HG03571 (cell line): ENCODE measurements around the gene NXNL2.

Source experiments
- ATAC-seq: cut with Tn5 transposase; IDR thresholded peaks from one replicate; pipeline ENCODE4 v1.9.1; 2021; ENCODE audit not compliant: unreplicated experiment

NXNL2 gene

DNA sequence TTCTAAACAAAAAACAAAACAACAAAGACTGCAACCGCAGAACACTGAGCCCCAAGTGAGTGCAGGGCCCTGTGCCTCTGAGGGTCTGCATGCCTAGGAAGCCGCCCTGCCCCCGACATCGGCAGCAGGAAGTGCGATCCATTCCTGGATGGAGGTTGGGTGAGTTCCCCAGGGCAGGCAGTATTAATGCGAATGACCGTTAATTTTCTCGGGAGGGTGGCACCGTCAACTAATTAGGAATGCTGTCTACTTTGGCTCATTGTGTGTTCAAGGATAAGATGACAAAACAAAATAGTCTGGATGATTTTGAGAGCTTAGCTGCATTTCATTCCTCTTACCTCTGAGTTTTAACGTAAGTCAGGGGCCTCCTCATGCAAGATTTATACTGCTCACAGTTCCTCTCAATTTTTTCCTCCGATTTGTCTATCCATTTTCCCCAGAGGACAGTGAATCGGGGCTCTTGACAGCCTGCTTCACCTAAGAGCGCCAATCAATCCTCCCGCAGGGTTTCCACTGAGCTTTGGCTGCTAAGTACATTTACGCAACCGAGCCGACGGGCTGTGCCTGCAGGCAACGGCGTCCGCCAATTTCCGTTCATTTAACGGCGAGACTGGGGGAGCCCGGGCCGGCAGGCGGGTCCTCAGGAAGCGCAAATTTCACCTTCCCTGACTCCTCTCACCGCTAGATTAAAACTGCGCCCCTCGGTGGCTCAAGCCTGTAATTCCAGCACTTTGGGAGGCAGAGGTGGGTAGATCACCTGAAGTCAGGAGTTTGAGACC lies 2.9 kb upstream of the NXNL2 start:
- no peak for ATAC-seq

DNA sequence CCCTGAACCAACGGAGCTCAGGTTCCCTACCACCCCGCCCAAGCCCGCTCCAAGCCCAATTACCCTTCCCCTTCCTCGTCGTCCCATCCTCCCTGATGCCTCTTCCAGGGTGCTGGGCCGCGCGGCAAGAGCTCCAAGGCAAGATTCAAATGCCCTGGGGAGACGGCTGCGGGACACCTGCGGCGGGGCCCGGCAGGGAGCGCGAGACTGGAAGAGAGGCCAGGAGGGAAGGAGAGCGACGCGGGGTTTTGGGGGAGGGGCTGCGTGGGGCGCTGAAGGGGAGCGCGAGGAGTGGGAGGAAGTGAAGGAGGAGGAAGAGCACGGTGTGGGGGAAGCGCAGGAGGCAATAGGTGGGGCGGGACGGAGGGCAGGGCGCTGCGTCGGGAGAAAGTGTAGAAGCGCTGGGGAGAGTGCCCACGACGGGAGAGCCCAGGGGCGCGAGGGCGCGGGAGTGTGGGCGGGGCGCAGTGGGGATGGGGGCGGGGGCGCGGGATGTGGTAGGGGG lies 975 bp upstream of the NXNL2 start:
- ATAC-seq = no peak

- no peak for ATAC-seq
These were observed 446 bp downstream of the NXNL2 start for GRCh38 chr9:88535226-88536022.

DNA sequence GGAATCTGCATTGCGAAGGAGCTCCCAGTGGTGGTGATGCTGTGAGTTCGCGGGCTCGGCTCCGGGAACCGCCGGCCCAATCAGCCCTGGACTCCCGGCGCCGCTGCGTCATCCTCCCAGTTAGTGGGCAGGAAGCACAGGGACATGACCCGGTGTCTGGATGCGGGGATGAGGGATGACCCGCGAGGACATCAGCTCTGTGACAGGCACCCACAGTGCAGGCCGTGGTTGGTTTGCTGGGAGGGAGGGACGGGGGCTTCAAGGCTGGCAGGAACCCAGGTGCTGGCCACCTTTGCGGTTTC lies 996 bp downstream of the NXNL2 start:
- ATAC-seq = no peak

DNA sequence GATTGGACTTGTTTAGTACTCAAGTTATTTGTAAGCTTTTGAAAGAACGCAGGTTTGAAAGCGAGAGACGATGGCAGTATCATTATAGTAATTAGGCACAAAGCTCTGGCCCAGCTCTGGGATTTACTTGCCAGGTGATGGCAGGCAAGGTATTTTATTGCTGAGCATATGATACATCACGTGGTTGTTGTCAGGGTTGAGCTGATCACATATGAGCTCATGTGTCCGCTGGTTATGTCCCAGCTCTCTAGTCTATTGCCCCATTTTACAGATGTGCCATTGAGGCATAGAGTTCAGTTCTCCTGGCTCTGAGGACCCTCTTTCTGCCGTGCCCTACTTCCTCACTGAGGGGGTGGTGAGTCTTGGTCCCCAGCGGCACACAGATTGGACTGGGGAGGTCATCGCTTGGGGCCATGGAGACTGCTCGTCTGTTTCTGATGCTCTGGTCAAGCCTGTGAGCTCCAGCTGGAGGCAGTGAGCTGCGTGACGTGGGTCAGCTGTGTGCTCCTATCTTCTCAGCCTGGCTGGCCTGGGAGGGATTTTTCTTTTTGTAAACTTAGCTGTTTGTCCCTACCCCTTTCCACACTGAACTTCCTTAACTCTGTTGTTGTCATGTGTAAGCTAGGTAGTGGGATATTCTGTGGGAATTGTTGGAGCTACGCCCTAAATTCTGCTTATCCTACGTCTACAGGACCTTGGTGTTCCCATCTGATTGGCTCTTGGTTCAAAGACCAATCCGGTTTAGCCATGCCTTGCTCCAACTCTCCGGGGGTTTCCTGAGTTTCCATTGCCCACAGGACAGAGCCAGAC lies 2.2 kb downstream of the NXNL2 start:
- no peak for ATAC-seq

- no peak for ATAC-seq
These were observed 2.7 kb downstream of the NXNL2 start for GRCh38 chr9:88537761-88538091.

- no peak for ATAC-seq
These were observed 3.5 kb downstream of the NXNL2 start for GRCh38 chr9:88538311-88539085.

DNA sequence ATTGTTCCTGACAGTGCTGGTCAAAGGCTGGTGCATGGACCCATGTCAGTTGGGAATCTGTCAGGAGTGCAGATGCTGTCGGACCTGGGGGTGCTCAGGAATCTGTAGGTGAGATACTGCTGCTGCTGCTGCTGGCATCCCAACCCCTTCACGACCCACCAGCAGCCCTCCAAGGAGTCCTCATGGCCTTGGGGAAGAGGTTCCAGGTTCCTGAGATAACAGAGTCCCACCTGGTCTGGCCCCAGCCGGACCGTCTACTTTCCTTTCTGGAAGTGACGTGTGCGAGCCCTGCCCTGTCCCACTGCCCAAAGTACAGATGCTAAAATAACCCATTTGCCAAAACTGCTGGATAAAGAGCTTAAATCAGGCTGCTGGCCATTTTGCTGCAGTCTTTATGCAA lies 4.3 kb downstream of the NXNL2 start:
- ATAC-seq = no peak

- no peak for ATAC-seq
These were observed 5.3 kb downstream of the NXNL2 start for GRCh38 chr9:88540251-88540763.

DNA sequence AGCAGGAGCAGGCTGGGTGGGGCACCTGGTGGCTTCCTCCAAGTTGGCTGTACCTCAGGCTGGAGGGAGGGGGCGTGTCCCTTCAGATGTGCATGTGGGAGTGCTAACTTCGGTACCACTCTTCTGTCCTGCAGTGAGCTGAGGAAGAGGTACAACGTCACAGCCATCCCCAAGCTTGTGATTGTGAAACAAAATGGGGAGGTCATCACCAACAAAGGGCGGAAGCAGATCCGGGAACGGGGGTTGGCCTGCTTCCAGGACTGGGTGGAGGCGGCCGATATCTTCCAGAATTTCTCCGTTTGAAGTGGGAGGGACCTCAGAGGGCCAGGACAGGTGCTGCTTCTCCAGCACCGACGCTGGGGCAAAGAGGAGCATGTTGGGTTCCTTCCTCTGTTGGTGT lies 9.3 kb downstream of the NXNL2 start:
- ATAC-seq = no peak

- no peak for ATAC-seq
These were observed 16.7 kb downstream of the NXNL2 start for GRCh38 chr9:88551546-88552137.

DNA sequence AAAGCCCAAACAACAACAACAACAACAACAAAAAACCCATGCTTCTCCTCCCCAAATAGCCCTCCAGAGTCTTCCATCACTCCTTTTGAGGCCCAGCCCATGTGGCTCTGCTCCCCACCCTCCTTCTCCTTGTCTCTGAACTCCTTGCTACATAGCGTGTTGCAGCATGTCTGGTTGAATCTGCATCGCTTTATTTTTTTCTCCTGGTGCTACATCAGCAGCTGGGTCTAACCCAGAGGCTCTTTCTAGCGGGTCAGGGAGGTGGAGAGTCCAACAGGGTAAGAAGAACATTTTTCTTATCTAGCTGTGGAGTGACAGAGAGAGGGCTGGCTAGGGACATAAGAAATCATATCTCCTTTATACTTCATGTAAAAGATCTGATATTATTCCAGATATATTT lies 18.4 kb downstream of the NXNL2 start:
- no peak for ATAC-seq

GRCh38 chr9:88555268-88555980 lies 20.4 kb downstream of the NXNL2 start:
- ATAC-seq = no peak

DNA sequence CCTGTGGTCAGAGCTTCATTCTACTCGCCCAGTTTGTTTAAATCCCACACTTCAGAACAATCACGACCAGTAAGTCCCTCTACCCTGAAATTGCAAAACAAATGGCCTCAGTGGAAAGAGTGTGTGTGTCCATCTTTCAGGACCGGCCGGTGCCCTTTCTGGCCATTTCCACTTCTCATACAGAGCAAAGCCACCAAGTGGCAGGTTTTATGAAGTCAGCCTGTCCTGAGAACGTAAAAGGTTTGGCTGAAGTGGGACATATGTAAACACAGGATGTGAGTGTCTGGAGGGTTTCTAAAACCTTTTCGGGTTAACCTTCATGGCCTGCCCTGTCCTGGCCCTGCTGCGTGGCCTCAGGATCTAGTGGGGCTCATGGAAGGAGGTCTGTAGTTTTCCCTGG lies 24.7 kb downstream of the NXNL2 start:
- no peak for ATAC-seq

DNA sequence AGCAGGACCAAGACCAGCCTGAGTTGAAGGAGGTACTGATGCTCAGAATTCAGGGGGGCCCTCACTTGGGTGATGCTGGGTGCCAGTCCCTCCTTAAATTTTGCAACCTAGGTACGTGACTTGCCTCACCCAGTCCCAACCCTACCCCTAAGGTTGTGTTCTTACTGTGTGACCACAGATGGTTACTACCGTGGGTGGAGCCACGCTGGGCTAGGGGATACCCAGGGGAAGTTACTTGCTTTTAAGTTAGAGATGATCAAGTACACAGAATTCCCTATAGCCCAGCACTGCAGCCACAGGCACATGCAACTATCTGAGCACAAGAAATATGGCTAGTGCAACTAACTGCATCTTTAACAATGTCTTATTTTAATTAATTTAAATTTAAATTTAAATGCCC lies 32.9 kb downstream of the NXNL2 start:
- ATAC-seq = no peak

- no peak for ATAC-seq
These were observed 36.4 kb downstream of the NXNL2 start for GRCh38 chr9:88571419-88571818.

DNA sequence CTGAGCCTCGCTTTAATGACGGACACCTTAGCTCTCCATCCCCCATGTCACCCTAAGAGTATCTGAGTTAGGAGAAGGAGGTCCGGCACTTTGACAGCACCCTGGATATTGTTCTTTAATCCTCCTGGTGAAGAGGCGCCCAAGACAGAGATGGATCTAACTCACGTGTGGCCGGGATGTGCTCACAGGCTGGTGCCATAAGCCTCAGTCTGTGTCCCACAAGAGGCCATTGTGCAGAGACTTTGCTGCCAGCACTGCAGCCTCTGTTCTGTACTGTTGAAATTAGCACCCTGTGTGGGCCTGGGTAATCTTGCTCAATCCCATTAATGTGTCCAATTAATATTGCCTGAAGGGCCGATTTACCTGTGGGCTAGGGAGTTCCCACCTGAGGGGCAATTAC lies 37.7 kb downstream of the NXNL2 start:
- ATAC-seq = no peak

DNA sequence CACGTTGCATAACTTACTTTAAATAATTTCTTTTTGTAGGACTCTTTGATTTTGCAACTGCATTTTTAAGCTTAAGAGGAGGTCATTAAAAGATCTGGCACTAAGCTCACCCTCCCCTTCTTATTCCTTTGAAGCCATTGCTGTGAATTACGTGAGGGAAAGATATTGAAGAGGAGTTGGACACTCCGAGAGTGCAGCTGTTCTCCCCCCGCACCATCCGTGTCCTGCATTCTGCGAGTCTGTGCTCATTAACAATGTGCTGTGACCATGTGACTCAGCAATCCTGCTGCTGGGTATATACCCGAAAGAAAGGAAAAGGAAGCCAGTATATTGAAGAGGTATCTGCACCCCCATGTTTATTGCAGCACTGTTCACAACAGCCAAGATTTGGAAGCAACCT lies 40.0 kb downstream of the NXNL2 start:
- ATAC-seq = no peak

DNA sequence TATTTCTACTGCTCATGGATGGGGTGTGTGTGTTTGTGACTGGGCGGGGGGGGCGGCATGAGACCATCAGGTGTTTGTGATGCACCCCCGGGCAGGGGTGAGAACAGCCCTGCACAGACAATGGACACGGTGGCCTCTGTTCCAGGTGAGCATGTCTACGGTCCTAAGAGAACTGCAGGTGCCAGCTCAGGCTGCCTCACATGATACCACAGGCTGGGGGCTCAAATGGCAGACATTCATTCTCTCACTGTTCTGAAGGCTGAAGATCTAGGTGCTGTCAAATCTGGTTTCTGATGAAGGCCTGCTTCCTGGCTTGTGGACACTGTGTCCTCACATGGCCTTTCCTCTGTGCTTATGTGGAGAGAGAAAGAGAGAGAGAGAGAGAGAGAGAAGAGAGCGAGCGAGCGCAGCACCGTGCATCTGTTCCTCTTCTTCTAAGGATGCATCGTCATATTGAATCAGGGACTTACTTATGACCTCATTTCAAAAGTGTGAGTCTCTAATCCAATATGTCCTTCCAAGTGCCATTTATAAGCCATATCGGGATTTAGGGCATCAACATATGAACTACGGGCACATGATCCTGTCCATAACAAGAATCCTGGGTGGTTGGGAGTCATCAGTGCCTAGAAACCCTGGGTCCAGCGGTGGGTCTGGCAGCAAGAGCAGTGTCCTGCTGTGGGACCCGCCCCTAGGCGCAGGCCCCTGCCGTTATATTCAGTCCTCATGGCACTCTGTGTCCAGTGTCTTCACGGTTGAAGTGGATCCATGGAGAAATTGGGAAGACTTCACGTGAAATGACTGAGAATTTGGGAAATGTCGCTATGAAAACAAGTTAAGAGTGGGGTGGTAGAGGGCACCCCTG lies 42.5 kb downstream of the NXNL2 start:
- ATAC-seq = no peak
